Subcutaneous adipose tissue (tissue), 4 donors: ENCODE data around the gene AK5. TPM values are rescaled to one million over a fixed set of nuclear protein-coding genes. Genes with fewer than 3 reads are reported as not detected.

Source experiments
- total RNA-seq, 4 donors: library from RNA; depleted of rRNA; stranded (reverse); fragments of >200 nt; gene quantifications; one replicate each; pipeline ENCODE4 v1.1.0, GENCODE V29; 2016
- TF ChIP-seq, protein P1 (sequence below): fragments of 450-650 bp; IDR thresholded peaks from one replicate; pipeline ENCODE4 v1.5.1; 2016; ENCODE audit warnings: low read depth, mild to moderate bottlenecking, control low read depth, antibody characterized with exemption, moderate library complexity

Gene AK5
- total RNA-seq, 4 donors from 2014 or later = 0.34 to 0.38 TPM; not detected in 2

DNA sequence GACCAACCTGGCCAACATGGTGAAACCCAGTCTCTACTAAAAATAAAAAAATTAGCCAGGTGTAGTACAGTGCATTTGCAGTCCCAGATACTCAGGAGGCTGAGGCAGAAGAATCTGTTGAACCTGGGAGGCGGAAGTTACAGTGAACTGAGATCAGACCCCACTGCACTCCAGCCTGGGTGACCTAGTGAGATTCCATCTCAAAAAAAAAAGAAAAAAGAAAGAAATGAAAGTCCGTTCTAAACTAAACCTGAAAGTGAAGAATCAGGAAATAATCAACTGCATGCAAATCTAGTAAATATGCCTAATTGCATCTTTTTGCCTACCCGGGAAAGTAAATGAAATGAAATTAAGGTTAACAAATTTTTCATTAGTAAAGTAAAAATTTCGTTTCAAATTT, 301.1 kb downstream of the AK5 start:
- TF ChIP-seq, protein P1, sequence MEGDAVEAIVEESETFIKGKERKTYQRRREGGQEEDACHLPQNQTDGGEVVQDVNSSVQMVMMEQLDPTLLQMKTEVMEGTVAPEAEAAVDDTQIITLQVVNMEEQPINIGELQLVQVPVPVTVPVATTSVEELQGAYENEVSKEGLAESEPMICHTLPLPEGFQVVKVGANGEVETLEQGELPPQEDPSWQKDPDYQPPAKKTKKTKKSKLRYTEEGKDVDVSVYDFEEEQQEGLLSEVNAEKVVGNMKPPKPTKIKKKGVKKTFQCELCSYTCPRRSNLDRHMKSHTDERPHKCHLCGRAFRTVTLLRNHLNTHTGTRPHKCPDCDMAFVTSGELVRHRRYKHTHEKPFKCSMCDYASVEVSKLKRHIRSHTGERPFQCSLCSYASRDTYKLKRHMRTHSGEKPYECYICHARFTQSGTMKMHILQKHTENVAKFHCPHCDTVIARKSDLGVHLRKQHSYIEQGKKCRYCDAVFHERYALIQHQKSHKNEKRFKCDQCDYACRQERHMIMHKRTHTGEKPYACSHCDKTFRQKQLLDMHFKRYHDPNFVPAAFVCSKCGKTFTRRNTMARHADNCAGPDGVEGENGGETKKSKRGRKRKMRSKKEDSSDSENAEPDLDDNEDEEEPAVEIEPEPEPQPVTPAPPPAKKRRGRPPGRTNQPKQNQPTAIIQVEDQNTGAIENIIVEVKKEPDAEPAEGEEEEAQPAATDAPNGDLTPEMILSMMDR = no peak

DNA sequence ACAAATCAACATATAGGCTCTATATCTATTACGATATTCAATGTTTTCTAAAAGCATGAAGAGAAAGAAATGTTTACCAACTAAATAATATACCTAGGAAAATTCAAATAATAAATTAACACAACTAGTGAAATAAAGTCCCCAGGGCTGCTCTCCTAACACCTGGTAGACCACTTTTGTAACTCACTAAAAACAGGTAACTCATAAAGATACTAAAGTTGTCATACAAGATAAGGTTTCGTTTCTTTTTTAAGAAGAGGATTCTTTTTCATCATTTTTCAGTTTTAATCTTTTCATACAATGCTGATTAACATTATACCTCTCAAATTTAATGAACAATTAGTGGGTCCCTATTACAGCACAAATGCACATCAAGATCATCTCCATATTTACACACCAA, 301.7 kb downstream of the AK5 start:
- TF ChIP-seq, protein P1 = no peak

DNA sequence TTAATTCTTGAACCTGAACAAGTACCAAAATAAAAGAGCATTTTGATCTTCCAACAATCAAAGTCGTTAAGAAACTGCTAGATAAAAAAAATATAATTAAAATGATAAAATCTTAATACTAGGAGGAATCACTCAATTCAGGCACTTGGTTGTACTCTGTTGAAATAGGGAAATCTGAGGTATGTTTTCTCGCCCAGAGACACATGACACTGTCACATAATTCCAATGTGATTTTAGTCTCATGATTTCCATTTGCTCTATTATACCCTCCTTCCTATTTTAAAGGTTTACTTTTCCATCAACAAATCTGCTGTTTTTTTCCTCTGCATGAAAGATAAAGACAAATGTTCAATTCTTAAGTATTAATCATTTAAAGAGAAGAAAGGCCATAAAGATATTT, 303.1 kb downstream of the AK5 start:
- TF ChIP-seq, protein P1 = no peak

DNA sequence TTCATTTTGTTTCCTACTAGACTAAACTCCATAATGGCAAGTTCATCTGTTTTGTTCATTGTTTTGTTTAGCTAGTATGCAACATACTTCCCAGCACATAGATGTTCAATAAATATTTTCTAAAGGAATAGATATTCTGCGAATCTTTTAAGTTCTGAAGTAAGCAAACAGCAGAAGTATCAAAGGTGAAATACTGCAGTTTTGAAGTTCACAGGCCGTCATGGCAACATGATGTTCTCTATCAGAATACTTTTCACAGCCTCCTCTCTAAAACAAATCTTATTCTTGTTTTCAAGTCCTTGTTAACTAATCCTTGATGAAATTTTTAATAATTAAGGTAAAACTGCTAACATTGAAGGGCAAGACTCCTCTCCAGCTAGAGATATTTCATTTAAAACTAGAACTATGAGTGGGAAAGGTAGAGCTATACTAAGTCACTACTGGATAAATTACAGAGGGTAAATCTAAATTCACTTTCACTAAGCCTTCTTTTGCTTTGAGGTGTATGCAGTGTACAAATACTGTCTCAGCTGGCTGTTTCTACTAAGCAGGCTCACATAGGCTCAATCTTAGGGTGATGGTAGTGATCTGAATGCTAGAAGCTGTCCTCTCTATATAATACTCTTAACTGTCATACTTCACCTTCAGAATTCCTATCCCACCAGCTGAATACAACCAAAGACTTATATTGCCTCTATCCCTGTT, 303.9 kb downstream of the AK5 start:
- TF ChIP-seq, protein P1 = no peak

DNA sequence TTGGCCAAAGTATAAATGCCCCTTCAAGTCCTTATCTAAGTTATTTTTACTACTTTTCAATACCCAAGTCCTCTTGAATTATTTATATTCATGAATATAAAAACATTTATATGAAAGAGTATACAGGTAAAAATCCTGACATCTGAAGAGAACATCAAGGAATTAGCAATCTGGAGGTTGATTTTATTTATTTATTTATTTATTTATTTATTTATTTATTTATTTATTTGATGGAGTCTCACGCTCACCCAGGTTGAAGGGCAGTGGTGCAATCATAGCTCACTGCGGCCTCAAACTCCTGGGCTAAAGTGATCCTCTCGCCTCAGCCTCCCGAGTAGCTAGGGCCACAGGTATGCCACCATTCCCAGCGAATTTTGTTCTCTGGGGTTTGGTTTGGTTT, 307.4 kb downstream of the AK5 start:
- TF ChIP-seq, protein P1 = no peak

DNA sequence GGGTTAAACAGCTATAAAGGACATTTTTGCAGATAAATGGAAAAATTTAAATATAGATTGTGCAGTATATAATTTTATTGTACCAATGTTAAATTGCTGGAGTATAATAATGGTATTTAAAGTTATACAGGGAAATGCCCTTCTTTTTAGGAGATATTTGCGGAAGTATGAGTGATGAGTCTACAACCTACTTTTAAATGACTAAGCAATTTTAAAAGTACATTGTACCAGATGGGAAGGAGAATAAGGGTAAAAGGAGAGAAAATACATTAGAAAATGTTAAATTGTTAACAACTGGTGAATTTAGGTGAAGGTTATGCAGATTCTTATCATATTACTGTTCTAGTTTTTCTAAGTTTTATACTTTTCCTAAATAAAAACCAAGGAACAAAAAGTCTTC, 308.8 kb downstream of the AK5 start:
- TF ChIP-seq, protein P1 = no peak

DNA sequence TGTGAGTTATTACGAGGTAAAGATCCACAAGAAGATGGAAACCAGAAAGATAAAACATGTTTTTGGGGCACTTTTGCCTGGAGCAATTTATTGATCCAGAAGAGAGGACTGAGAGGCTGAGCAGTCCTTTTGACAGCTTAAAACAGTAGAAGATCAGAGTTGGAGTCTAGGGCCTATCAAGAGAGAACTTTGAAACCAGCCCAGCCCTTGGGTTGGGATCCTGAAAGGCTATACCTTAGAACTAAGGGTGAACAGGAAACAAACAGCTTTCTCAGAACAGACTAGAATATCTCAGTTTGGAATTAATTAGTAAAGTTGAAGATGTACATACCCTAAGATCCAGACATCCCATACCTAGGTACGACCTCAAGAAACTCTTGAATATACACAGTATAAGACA, 311.1 kb downstream of the AK5 start:
- TF ChIP-seq, protein P1 = no peak
